Stimulated activated CD4-positive, alpha-beta T cell treated with anti-CD3 and anti-CD28 coated beads, TNF-alpha, amount 100 ng/mL, for 48 hours (primary cell): ENCODE data around the gene GNAO1.
A peak's percentile ranks its signal among the peaks of the same experiment; 100 is the strongest.

Experiments
- DNase-seq, 3 donors: peaks; one replicate each; pipeline ENCODE4 v3.0.0-alpha.2; 2020; ENCODE audit warnings: low read depth in 3 of 3

The GNAO1 gene

GRCh38 chr16:56265746-56266145 is 74.5 kb downstream of the GNAO1 start:
- no peak for DNase-seq

GRCh38 chr16:56266641-56267607 is 75.6 kb downstream of the GNAO1 start:
- DNase-seq: no peak

- DNase-seq: no peak
Measured at GRCh38 chr16:56267888-56268287, 76.6 kb downstream of the GNAO1 start.

- no peak for DNase-seq
Measured at GRCh38 chr16:56268799-56269198, 77.5 kb downstream of the GNAO1 start.

- no peak for DNase-seq
Measured at GRCh38 chr16:56269281-56269680, 78.0 kb downstream of the GNAO1 start.

GRCh38 chr16:56269811-56270684 is 78.8 kb downstream of the GNAO1 start:
- DNase-seq: no peak

- DNase-seq: no peak
Measured at GRCh38 chr16:56270828-56271227, 79.5 kb downstream of the GNAO1 start.

- DNase-seq: no peak
Measured at GRCh38 chr16:56272583-56272894, 81.2 kb downstream of the GNAO1 start.

GRCh38 chr16:56273615-56274014 is 82.3 kb downstream of the GNAO1 start:
- DNase-seq: no peak

GRCh38 chr16:56274369-56274768 is 83.1 kb downstream of the GNAO1 start:
- DNase-seq: no peak

GRCh38 chr16:56275076-56275475 is 83.8 kb downstream of the GNAO1 start:
- no peak for DNase-seq

- DNase-seq: no peak
Measured at GRCh38 chr16:56275801-56276200, 84.5 kb downstream of the GNAO1 start.

GRCh38 chr16:56277075-56277474 is 85.8 kb downstream of the GNAO1 start:
- no peak for DNase-seq

GRCh38 chr16:56278196-56278855 is 87.0 kb downstream of the GNAO1 start:
- DNase-seq: no peak

- DNase-seq: peak; percentile 10 to 47 (median 36)
Measured at GRCh38 chr16:56279132-56279531, 87.8 kb downstream of the GNAO1 start.

GRCh38 chr16:56279914-56280313 is 88.6 kb downstream of the GNAO1 start:
- no peak for DNase-seq

GRCh38 chr16:56281249-56281805 is 90.0 kb downstream of the GNAO1 start:
- no peak for DNase-seq

GRCh38 chr16:56282451-56282850 is 91.2 kb downstream of the GNAO1 start:
- no peak for DNase-seq

GRCh38 chr16:56284521-56284920 is 93.2 kb downstream of the GNAO1 start:
- DNase-seq: no peak

- DNase-seq: no peak
Measured at GRCh38 chr16:56286809-56287208, 95.5 kb downstream of the GNAO1 start.

- DNase-seq: no peak
Measured at GRCh38 chr16:56288019-56288418, 96.7 kb downstream of the GNAO1 start.

GRCh38 chr16:56289416-56289815 is 98.1 kb downstream of the GNAO1 start:
- DNase-seq: no peak
